IMR-90 (cell line): ENCODE data around the gene POLR1C. TPM values are rescaled to one million over a fixed set of nuclear protein-coding genes. Genes with fewer than 3 reads are reported as not detected.
"Not testable (repeated sequence)": the region's sequence is repeated elsewhere in the genome, so short reads cannot be mapped to it uniquely, and the experiment has no call there.

ENCODE experiments used
- ATAC-seq: fragments of 200-7000 bp; cut with Tn5 transposase; 2 replicates; pipeline ENCODE4 v1.9.1; 2020; ENCODE audit warnings: low read depth, mild to moderate bottlenecking, moderate library complexity
- BruUV-seq: library from RNA; stranded (reverse); fragments of 400-500 nt; replicated peaks from 2 replicates; lab custom pipeline; 2021; lab: Mats Ljungman, UMichigan
- CTCF ChIA-PET: fragments of 300-600 bp; formaldehyde crosslinking; extraction: SDS; loops from one replicate; lab custom pipeline; 2021; ENCODE audit warnings: antibody characterized with exemption; lab: Yijun Ruan, JAX
- POLR2A ChIA-PET: fragments of 300-600 bp; sonication (Branson Sonifier 250); formaldehyde crosslinking; loops from one replicate; lab custom pipeline; 2022; ENCODE audit warnings: antibody characterized with exemption; ENCODE audit not compliant: unreplicated experiment; lab: Charles Lee
- DNase-seq: peaks from one replicate; pipeline ENCODE4 v3.0.0; 2013
- H2AFZ ChIP-seq: replicated peaks from 2 replicates; pipeline ENCODE3; 2013; ENCODE audit warnings: low read length, mild to moderate bottlenecking; ENCODE audit not compliant: poor library complexity
- H2AK5ac ChIP-seq: 2 replicates; pipeline ENCODE4 v1.6.1; 2013; ENCODE audit warnings: low read depth, low read length, inconsistent platforms
- H2AK9ac ChIP-seq: replicated peaks from 2 replicates; pipeline ENCODE3; 2013; ENCODE audit warnings: mild to moderate bottlenecking, low read depth, low read length, moderate library complexity; ENCODE audit not compliant: poor library complexity
- H2BK120ac ChIP-seq: 2 replicates; pipeline ENCODE4 v1.6.1; 2013; ENCODE audit warnings: low read depth, low read length, inconsistent platforms
- H2BK15ac ChIP-seq: 3 replicates; pipeline ENCODE4 v1.6.1; 2013; ENCODE audit warnings: low read depth, low read length, inconsistent platforms
- H2BK20ac ChIP-seq: 2 replicates; pipeline ENCODE4 v1.6.1; 2013; ENCODE audit warnings: low read depth, mild to moderate bottlenecking, inconsistent platforms, low read length, moderate library complexity
- H2BK5ac ChIP-seq: 2 replicates; pipeline ENCODE4 v1.6.1; 2013; ENCODE audit warnings: mild to moderate bottlenecking, low read depth, low read length, inconsistent platforms; ENCODE audit not compliant: poor library complexity, severe bottlenecking
- H3K14ac ChIP-seq: replicated peaks from 2 replicates; pipeline ENCODE4 v1.6.1; 2013; ENCODE audit warnings: low read depth, low read length, inconsistent platforms
- H3K18ac ChIP-seq: 2 replicates; pipeline ENCODE4 v1.6.1; 2013; ENCODE audit warnings: low read depth, low read length, control low read depth
- H3K23ac ChIP-seq: 2 replicates; pipeline ENCODE4 v1.6.1; 2013; ENCODE audit warnings: low read depth, low read length, inconsistent platforms
- H3K27ac ChIP-seq: 2 replicates; pipeline ENCODE4 v1.5.1; 2013; ENCODE audit warnings: mild to moderate bottlenecking, control low read depth, low read length; ENCODE audit not compliant: insufficient read depth
- H3K27me3 ChIP-seq: 2 replicates; pipeline ENCODE4 v1.6.1; 2013; ENCODE audit warnings: low read length; ENCODE audit not compliant: control insufficient read depth, insufficient read depth
- H3K36me3 ChIP-seq: 2 replicates; pipeline ENCODE4 v1.6.1; 2013; ENCODE audit warnings: low read length, mixed read lengths; ENCODE audit not compliant: control insufficient read depth, insufficient read depth
- H3K4ac ChIP-seq: 2 replicates; pipeline ENCODE4 v1.6.1; 2013; ENCODE audit warnings: low read depth, low read length, inconsistent platforms
- H3K4me1 ChIP-seq: 2 replicates; pipeline ENCODE4 v1.6.1; 2013; ENCODE audit warnings: low read length, mixed read lengths; ENCODE audit not compliant: control insufficient read depth, insufficient read depth
- H3K4me2 ChIP-seq: 2 replicates; pipeline ENCODE4 v1.6.1; 2013; ENCODE audit warnings: low read depth, mild to moderate bottlenecking, control low read depth, low read length, moderate library complexity
- H3K4me3 ChIP-seq: 2 replicates; pipeline ENCODE4 v1.5.1; 2013; ENCODE audit warnings: low read depth, mild to moderate bottlenecking, control low read depth, low read length, moderate library complexity; ENCODE audit not compliant: insufficient read depth
- H3K56ac ChIP-seq: 2 replicates; pipeline ENCODE4 v1.6.1; 2013; ENCODE audit warnings: low read length, inconsistent platforms; ENCODE audit not compliant: insufficient read depth; ENCODE audit errors: extremely low read depth
- H3K79me1 ChIP-seq, 2 experiments: 2 replicates each; pipeline ENCODE4 v1.6.1; 2013; ENCODE audit warnings: low read length in 2 of 2, inconsistent platforms in 1 of 2, low read depth in 1 of 2
- H3K9ac ChIP-seq: 2 replicates; pipeline ENCODE4 v1.6.1; 2013; ENCODE audit warnings: low read depth, low read length, control low read depth
- H3K9me1 ChIP-seq: 2 replicates; pipeline ENCODE4 v1.6.1; 2013; ENCODE audit warnings: low read length, inconsistent platforms; ENCODE audit not compliant: insufficient read depth
- H3K9me3 ChIP-seq: 2 replicates; pipeline ENCODE4 v1.6.1; 2013; ENCODE audit warnings: low read length; ENCODE audit not compliant: control insufficient read depth, insufficient read depth
- H4K20me1 ChIP-seq: 2 replicates; pipeline ENCODE4 v1.6.1; 2013; ENCODE audit warnings: low read length, inconsistent platforms; ENCODE audit not compliant: insufficient read depth
- H4K5ac ChIP-seq: 2 replicates; pipeline ENCODE4 v1.6.1; 2013; ENCODE audit warnings: mild to moderate bottlenecking, low read depth, low read length, control low read depth
- H4K8ac ChIP-seq, 2 experiments: 2 replicates each; pipeline ENCODE4 v1.6.1; 2013; ENCODE audit warnings: low read depth in 2 of 2, low read length in 2 of 2, control low read depth in 1 of 2, inconsistent platforms in 1 of 2
- H4K91ac ChIP-seq: 2 replicates; pipeline ENCODE4 v1.6.1; 2013; ENCODE audit warnings: low read depth, low read length, inconsistent platforms; ENCODE audit not compliant: insufficient read depth
- WGBS, 2 experiments: methylation state at CpG; one replicate each; pipeline versions ENCODE4 v1.1.5 to v1.1.7; 2013; ENCODE audit warnings: missing lambda C conversion rate in 2 of 2; ENCODE audit not compliant: insufficient read length in 1 of 2; ENCODE audit errors: extremely low coverage in 2 of 2; 5-methylcytosine and 5-hydroxymethylcytosine counted together
- dilution Hi-C: fragments of 300-500 bp; cut with HindIII; formaldehyde crosslinking; loops from one replicate; pipeline ENCODE4 v1.14.3; 2018; ENCODE audit warnings: low sequenced_read_pairs; ENCODE audit not compliant: unreplicated experiment
- in situ Hi-C: fragments of 300-500 bp; cut with MboI; formaldehyde crosslinking; loops from 3 replicates; pipeline ENCODE4 v1.14.3; 2019; ENCODE audit warnings: low sequenced_read_pairs, inconsistent platforms, mixed read lengths
- intact Hi-C: fragments of 100-400 bp; cut with micrococcal nuclease; formaldehyde crosslinking; loops from 2 replicates; pipeline ENCODE4 v1.10.0; 2022
- polyA plus RNA-seq, 3 experiments: library from polyadenylated mRNA; depleted of rRNA; stranded (reverse); fragments of >200 nt; gene quantifications; 2 replicates each; pipeline ENCODE4 v1.2.3, GENCODE V29; 2012; ENCODE audit warnings: low replicate concordance in 1 of 3
- total RNA-seq: library from RNA; depleted of rRNA; stranded (reverse); fragments of >200 nt; gene quantifications from 2 replicates; pipeline ENCODE4 v1.2.3, GENCODE V29; 2012

The POLR1C gene
- total and polyA plus RNA-seq, 2 of the 4 experiments (the other 2 are of a cell fraction) = 46.1 to 72.6 TPM

DNA sequence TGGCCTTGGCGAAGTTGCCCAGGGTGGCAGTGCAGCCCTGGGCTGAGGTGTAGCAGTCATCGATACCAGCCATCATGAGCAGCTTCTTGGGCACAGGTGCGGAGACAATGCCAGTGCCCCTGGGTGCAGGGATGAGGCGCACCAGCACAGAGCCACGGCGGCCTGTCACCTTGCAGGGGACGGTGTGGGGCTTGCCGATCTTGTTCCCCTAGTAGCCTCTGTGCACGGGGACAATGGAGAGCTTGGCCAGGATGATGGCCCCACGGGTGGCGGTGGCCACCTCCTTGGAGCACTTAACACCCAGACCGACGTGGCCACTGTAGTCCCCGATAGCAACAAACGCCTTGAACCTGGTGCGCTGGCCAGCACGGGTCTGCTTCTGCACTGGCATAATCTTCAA, 22.1 kb downstream of the POLR1C start:
- H2BK20ac ChIP-seq, BruUV-seq, H4K20me1 ChIP-seq, H4K8ac ChIP-seq, H3K14ac ChIP-seq, H3K27ac ChIP-seq, H3K27me3 ChIP-seq, ATAC-seq, H3K4me3 ChIP-seq, dilution Hi-C loops, H3K4ac ChIP-seq, H2BK120ac ChIP-seq, POLR2A ChIA-PET, DNase-seq, H2BK15ac ChIP-seq, H2BK5ac ChIP-seq, H4K91ac ChIP-seq, H3K79me1 ChIP-seq, H3K4me2 ChIP-seq, in situ Hi-C loops, H4K5ac ChIP-seq, H3K56ac ChIP-seq, H3K18ac ChIP-seq, H3K9me3 ChIP-seq, CTCF ChIA-PET, H2AK9ac ChIP-seq, H3K9me1 ChIP-seq, H2AK5ac ChIP-seq, H3K4me1 ChIP-seq, H3K9ac ChIP-seq, H2AFZ ChIP-seq, H3K23ac ChIP-seq: not testable (repeated sequence)
- 100% methylated on average over 1 of the region's 17 CpGs; no CpG with 5 or more reads in 1 of the 2 experiments for WGBS, 2 experiments
- intact Hi-C loops = loop anchor here (5.0 kb wide), 1 partner anchor 33 kb away; no protein-coding TSS in a partner anchor
- H3K36me3 ChIP-seq = peaks cover 21% of the 10 kb centered on the region

DNA sequence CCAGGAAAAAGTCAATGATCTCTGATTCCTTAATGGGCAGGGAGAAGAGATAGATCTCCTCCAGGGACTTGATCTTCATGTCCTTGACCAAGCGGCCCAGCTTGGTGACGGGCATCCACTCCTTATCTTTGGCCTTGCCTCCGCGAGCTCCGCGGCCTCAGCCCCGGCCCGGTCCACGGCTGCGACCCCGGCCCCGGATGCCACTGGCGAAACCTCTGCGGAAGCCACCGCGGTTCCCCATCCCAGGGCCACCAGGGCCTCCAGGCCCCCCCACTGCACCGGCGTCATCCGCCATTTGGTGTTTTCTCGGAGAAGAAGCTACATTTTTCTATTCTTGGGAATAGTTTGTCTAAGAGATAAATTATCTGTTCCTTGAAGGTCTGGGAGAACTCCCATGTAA, 22.5 kb downstream of the POLR1C start:
- H4K8ac ChIP-seq, H2BK5ac ChIP-seq, H3K4ac ChIP-seq, H4K5ac ChIP-seq, in situ Hi-C loops, H3K23ac ChIP-seq, H2BK120ac ChIP-seq, ATAC-seq, dilution Hi-C loops, H3K18ac ChIP-seq, H4K20me1 ChIP-seq, H4K91ac ChIP-seq, H3K79me1 ChIP-seq, H3K27me3 ChIP-seq, H2AK5ac ChIP-seq, BruUV-seq, POLR2A ChIA-PET, CTCF ChIA-PET, H3K9me3 ChIP-seq, H3K4me3 ChIP-seq, H3K27ac ChIP-seq, H3K4me2 ChIP-seq, H2AK9ac ChIP-seq, H3K9ac ChIP-seq, H3K14ac ChIP-seq, H3K4me1 ChIP-seq, H3K9me1 ChIP-seq, DNase-seq, H2BK20ac ChIP-seq, H2BK15ac ChIP-seq, H3K56ac ChIP-seq, H2AFZ ChIP-seq: not testable (repeated sequence)
- 100% methylated on average over 4 of the region's 20 CpGs; no CpG with 5 or more reads in 1 of the 2 experiments for WGBS, 2 experiments
- intact Hi-C loops = loop anchor here (5.0 kb wide), 1 partner anchor 33 kb away; no protein-coding TSS in a partner anchor
- H3K36me3 ChIP-seq = peaks cover 22% of the 10 kb centered on the region
